H1 (cell line): Measurements from ENCODE around the gene CCNK. TPM values are rescaled to one million over a fixed set of nuclear protein-coding genes. Genes with fewer than 3 reads are reported as not detected.

Experiments used
- ZNF274 ChIP-seq: IDR thresholded peaks from 2 replicates; pipeline ENCODE4 v1.7.0; 2012; ENCODE audit warnings: low read length, borderline replicate concordance; ENCODE audit errors: extremely low read depth
- polyA plus RNA-seq, 7 experiments: library from polyadenylated mRNA; depleted of rRNA in 3 of 7; stranded (reverse) in 5 of 7; unstranded in 2 of 7; fragments of >200 nt in 5 of 7; fragments of 200-250 nt in 2 of 7; gene quantifications; 1 replicate in 5 of 7; 2 replicates in 1 of 7; 4 replicates in 1 of 7; pipeline versions ENCODE4 v1.2.1 to v1.2.3, GENCODE V29; 2011 to 2013; ENCODE audit warnings: missing spikeins in 2 of 7, mixed read lengths in 2 of 7
- total RNA-seq: library from RNA; stranded (reverse); fragmentation: NEBNext Ultra II Directional; extraction: Animal tissue kit (Norgen Biotek cat#: 25700); gene quantifications from 2 replicates; pipeline ENCODE4 v1.2.1, GENCODE V29; 2021

The CCNK gene
- total and polyA plus RNA-seq, 2 of the 8 experiments (the other 6 are each of a cell fraction or from before 2014, with no cell fraction given), result 10.7 to 82.7 TPM

GRCh38 chr14:99541211-99541610 is 60.0 kb downstream of the CCNK start (continued):
- no peak for TF ChIP-seq ZNF274
